DOHH2 (cell line): ENCODE data around the gene NAA10.

Experiments
- EZH2phosphoT487 ChIP-seq: fragments of 200-600 bp; sonication (generic); IDR thresholded peaks from 2 replicates; pipeline ENCODE4 v1.6.1; 2017; ENCODE audit warnings: borderline replicate concordance, mild to moderate bottlenecking, antibody characterized with exemption, low read length, moderate library complexity, mixed read lengths
- TF ChIP-seq, protein P1 (sequence below): fragments of 200-600 bp; sonication (generic); IDR thresholded peaks from one replicate; pipeline ENCODE4 v1.5.1; 2014; ENCODE audit warnings: antibody characterized with exemption, mild to moderate bottlenecking, low read depth, low read length; ENCODE audit not compliant: poor library complexity, severe bottlenecking

DNA sequence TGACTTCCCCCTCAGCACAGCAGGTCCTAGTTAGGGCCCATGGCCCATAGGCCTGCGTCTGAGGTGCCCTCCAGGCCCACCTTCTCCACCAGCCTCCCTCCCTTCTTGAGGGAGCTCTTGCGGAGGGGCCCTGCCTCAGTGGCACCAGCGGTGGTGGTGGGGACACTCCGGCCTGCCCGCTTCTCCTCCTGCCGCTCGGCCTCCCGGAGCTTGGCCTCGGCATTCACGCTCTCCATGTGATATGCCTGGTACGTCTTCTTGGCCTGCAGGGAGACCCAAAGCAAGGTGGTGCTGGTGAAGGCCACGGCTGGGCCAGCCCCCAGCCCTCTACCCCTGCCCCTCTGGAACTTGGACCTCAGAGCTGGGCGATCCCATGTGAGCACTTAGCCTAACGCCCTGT lies 14.3 kb downstream of the NAA10 start:
- TF ChIP-seq, protein P1, sequence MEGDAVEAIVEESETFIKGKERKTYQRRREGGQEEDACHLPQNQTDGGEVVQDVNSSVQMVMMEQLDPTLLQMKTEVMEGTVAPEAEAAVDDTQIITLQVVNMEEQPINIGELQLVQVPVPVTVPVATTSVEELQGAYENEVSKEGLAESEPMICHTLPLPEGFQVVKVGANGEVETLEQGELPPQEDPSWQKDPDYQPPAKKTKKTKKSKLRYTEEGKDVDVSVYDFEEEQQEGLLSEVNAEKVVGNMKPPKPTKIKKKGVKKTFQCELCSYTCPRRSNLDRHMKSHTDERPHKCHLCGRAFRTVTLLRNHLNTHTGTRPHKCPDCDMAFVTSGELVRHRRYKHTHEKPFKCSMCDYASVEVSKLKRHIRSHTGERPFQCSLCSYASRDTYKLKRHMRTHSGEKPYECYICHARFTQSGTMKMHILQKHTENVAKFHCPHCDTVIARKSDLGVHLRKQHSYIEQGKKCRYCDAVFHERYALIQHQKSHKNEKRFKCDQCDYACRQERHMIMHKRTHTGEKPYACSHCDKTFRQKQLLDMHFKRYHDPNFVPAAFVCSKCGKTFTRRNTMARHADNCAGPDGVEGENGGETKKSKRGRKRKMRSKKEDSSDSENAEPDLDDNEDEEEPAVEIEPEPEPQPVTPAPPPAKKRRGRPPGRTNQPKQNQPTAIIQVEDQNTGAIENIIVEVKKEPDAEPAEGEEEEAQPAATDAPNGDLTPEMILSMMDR, result no peak
- no peak for TF ChIP-seq EZH2phosphoT487
